RWPE1 (cell line): ENCODE results near the gene ATP6V0A4.

Experiments
- CTCF ChIA-PET: fragments of 350-600 bp; sonication (Branson Sonifier 250); formaldehyde crosslinking; extraction: SDS; loops from one replicate; lab custom pipeline; 2021; lab: Yijun Ruan, JAX
- POLR2A ChIA-PET: fragments of 400-600 bp; formaldehyde crosslinking; extraction: SDS; loops from one replicate; lab custom pipeline; 2020; ENCODE audit warnings: antibody characterized with exemption; ENCODE audit not compliant: low non-redundant PET; lab: Yijun Ruan, JAX
- DNase-seq: peaks from one replicate; pipeline ENCODE4 v3.0.0; 2012; ENCODE audit warnings: low spot score
- H3K27ac ChIP-seq: fragments of 450-650 bp; 2 replicates; pipeline ENCODE4 v1.5.1; 2017
- TF ChIP-seq, protein P1 (sequence below): fragments of 450-650 bp; conservative IDR thresholded peaks from 2 replicates; pipeline ENCODE4 v1.5.1; 2017; ENCODE audit warnings: low read depth, mild to moderate bottlenecking

Gene ATP6V0A4

DNA sequence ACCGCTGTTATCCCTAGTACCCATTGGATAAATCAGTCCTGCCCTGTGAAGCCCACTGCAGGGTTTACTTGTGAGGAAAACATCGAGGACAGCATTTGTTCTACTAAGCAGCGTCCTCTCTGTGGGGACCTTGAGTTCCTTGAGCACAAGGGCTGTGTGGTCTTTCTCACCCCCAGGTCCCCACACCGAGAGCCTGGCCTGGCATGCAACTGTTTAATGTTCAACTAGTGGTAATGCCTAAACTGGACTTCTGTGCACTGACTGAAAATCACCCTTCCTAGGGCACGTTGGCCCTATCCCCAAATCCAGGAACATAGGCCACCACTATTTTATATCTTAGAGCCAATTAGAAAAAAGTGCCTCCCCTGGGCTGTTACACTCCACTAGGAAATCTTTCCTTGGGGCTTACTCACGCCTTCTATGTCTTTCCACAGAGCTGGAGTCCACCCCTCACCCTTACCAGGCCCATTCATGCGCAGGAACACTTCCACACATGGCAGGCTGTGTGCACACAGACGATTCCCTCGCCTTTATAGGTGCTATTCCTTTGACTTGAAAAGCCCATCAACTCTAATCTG, 1.9 kb downstream of the ATP6V0A4 start:
- POLR2A ChIA-PET = no interaction called here
- no peak overlapping the region for H3K27ac ChIP-seq
- CTCF ChIA-PET = no interaction called here
- TF ChIP-seq, protein P1, sequence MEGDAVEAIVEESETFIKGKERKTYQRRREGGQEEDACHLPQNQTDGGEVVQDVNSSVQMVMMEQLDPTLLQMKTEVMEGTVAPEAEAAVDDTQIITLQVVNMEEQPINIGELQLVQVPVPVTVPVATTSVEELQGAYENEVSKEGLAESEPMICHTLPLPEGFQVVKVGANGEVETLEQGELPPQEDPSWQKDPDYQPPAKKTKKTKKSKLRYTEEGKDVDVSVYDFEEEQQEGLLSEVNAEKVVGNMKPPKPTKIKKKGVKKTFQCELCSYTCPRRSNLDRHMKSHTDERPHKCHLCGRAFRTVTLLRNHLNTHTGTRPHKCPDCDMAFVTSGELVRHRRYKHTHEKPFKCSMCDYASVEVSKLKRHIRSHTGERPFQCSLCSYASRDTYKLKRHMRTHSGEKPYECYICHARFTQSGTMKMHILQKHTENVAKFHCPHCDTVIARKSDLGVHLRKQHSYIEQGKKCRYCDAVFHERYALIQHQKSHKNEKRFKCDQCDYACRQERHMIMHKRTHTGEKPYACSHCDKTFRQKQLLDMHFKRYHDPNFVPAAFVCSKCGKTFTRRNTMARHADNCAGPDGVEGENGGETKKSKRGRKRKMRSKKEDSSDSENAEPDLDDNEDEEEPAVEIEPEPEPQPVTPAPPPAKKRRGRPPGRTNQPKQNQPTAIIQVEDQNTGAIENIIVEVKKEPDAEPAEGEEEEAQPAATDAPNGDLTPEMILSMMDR = no peak
- DNase-seq = no peak

DNA sequence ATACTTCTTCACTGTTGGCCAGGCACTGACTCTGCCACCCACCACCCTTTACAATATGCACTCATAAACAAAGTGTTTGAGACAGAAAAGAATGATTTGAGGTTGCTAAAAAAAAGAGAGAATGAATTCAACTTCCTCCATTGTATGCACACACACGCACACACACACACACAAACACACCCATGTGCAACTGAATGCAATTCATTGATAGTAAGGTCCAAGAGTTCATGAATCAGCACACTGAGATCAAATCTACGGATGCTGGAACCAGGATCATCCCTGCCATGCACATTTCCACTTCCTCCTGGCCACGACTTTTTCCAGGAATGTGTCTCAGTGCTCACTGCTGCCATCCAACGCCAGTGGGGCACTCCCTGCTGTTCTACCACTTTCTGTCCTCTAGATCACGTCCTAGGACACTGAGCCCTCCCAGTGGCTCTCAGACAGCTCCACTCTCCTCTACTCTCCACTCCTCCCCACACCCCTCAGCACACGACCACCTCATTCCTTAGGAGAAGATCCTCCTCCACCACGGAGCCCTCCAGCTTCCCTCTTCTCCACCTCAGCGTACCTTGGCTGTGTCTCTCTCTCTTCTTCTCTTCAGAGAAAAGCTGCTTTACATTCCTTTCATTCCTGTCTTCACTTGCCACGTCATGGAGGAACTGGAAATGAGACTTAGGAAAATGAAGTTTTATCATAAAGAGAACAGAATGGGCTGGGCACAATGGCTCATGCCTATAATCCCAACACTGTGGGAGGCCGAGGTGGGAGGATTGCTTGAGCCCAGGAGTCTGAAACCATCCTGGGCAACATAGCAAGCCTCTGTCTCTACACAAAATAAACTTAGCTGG, 12.2 kb downstream of the ATP6V0A4 start:
- TF ChIP-seq, protein P1 = no peak
- ChIA-PET POLR2A (no interaction called here), CTCF (no interaction called here)
- DNase-seq = no peak
- H3K27ac ChIP-seq = no peak overlapping the region

GRCh38 chr7:138784692-138785091, 13.3 kb downstream of the ATP6V0A4 start:
- ChIA-PET CTCF (no interaction called here), POLR2A (no interaction called here)
- H3K27ac ChIP-seq = no peak overlapping the region
- DNase-seq = no peak
- TF ChIP-seq, protein P1 = no peak

DNA sequence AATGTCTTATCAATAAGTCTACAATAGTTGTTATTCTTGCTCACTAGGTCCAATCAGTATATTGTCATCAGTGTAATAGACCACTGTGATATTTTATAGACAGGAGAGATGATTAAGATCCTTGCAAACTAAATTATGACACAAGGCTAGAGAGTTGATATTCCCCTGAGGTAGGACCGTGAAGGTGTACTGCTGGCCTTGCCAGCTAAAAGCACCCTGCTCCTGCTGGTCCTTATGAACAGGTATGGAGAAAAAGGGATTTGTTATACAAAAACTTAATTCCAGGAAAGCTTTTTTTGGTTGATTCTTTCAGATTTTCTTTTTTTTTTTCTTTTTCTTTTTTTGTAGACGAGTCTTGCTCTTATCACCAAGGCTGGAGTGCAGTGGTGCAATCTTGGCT, 17.0 kb downstream of the ATP6V0A4 start:
- TF ChIP-seq, protein P1 = no peak
- ChIA-PET CTCF (no interaction called here), POLR2A (no interaction called here)
- DNase-seq = no peak
- no peak overlapping the region for H3K27ac ChIP-seq

GRCh38 chr7:138776166-138776833, 21.7 kb downstream of the ATP6V0A4 start:
- H3K27ac ChIP-seq = no peak overlapping the region
- TF ChIP-seq, protein P1 = no peak
- DNase-seq = no peak
- POLR2A ChIA-PET = no interaction called here
- CTCF ChIA-PET = interaction anchor here (0.5 kb wide), 1 partner anchor 373 kb away, joined by 5 read pairs; no protein-coding TSS in a partner anchor

DNA sequence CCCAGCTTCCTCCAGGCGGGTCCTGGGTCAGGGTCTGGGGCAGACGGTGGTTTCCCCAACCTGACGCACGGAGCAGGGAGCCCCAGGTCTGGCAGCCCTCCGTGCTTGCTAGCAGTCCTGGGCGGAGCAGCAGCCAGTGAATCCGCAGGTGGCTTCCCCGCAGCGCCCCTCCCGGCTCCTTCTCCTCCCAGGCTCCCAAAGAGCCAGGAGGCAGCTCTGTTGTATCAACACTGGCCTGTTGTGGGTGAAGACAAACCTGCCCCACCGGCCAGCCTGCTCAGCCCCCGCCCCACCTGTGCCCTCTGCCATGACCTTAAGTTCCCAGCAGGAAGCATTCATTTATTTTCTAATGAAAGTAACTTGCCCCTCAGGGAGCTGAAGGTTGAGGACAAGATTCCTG, 24.2 kb downstream of the ATP6V0A4 start:
- ChIA-PET CTCF (interaction anchor here (0.7 kb wide), 1 partner anchor 86 kb away, joined by 7 read pairs; no protein-coding TSS in a partner anchor), POLR2A (no interaction called here)
- TF ChIP-seq, protein P1 = no peak
- H3K27ac ChIP-seq = no peak overlapping the region
- no peak for DNase-seq
